H1 (cell line): Measurements from ENCODE around the gene ISM1. TPM values are rescaled to one million over a fixed set of nuclear protein-coding genes. Genes with fewer than 3 reads are reported as not detected.

ENCODE experiments used
- CTCF ChIA-PET: fragments of 300-600 bp; sonication (Branson Sonifier 250); formaldehyde crosslinking; loops from one replicate; lab custom pipeline; 2021; ENCODE audit not compliant: partially characterized antibody; lab: Charles Lee
- POLR2A ChIA-PET: fragments of 300-600 bp; sonication (Branson Sonifier 250); formaldehyde crosslinking; loops from one replicate; lab custom pipeline; 2021; ENCODE audit warnings: inconsistent platforms; ENCODE audit not compliant: partially characterized antibody; lab: Charles Lee
- DNase-seq, 2 experiments: peaks; one replicate each; pipeline versions ENCODE4 v3.0.0 to v3.0.0-alpha.2; 2010 to 2022; ENCODE audit warnings: low spot score in 2 of 2, low read depth in 1 of 2, mixed read lengths in 1 of 2
- FAIRE-seq: peaks from 2 replicates; lab custom pipeline; 2011; peaks lifted over from hg19 to GRCh38; lab: Jason Lieb, UNC
- H2AFZ ChIP-seq: 2 replicates; pipeline ENCODE4 v1.8.1; 2012; ENCODE audit warnings: low read length, inconsistent platforms
- H2AK5ac ChIP-seq: 2 replicates; pipeline ENCODE4 v1.6.1; 2013; ENCODE audit warnings: low read depth, low read length
- H2BK120ac ChIP-seq: replicated peaks from 2 replicates; pipeline ENCODE3; 2013; ENCODE audit warnings: low read depth, low read length, inconsistent platforms
- H2BK12ac ChIP-seq: 2 replicates; pipeline ENCODE4 v1.6.1; 2013; ENCODE audit warnings: low read depth, low read length
- H2BK15ac ChIP-seq: 2 replicates; pipeline ENCODE4 v1.6.1; 2013; ENCODE audit warnings: low read length
- H2BK20ac ChIP-seq: 2 replicates; pipeline ENCODE4 v1.6.1; 2013; ENCODE audit warnings: low read length
- H2BK5ac ChIP-seq: 2 replicates; pipeline ENCODE4 v1.6.1; 2013; ENCODE audit warnings: low read depth, low read length
- H3K14ac ChIP-seq: 2 replicates; pipeline ENCODE4 v1.6.1; 2013; ENCODE audit warnings: inconsistent platforms; ENCODE audit not compliant: insufficient read length
- H3K18ac ChIP-seq: 2 replicates; pipeline ENCODE4 v1.6.1; 2013; ENCODE audit warnings: low read length; ENCODE audit errors: extremely low read depth
- H3K23ac ChIP-seq: 2 replicates; pipeline ENCODE4 v1.6.1; 2013; ENCODE audit warnings: inconsistent platforms; ENCODE audit not compliant: insufficient read length
- H3K23me2 ChIP-seq: 2 replicates; pipeline ENCODE4 v1.6.1; 2013; ENCODE audit warnings: low read depth, low read length
- H3K27ac ChIP-seq: 2 replicates; pipeline ENCODE4 v1.6.1; 2011; ENCODE audit warnings: low read depth, low read length, inconsistent platforms
- H3K27me3 ChIP-seq, 4 experiments: replicated peaks in 1 of 4; 1 replicate in 1 of 4; 2 replicates in 3 of 4; pipeline versions ENCODE4 v1.6.1 to v1.8.1; 2011 to 2013; ENCODE audit warnings: low read length in 3 of 4, mild to moderate bottlenecking in 3 of 4, inconsistent platforms in 2 of 4, mixed read lengths in 2 of 4, moderate library complexity in 1 of 4; ENCODE audit not compliant: control insufficient read depth in 3 of 4, insufficient read depth in 3 of 4; ENCODE audit errors: extremely low read depth in 1 of 4
- H3K36me3 ChIP-seq, 4 experiments: 2 replicates each; pipeline versions ENCODE4 v1.6.1 to v1.8.1; 2011 to 2013; ENCODE audit warnings: mild to moderate bottlenecking in 4 of 4, low read length in 3 of 4, moderate library complexity in 2 of 4, control low read depth in 1 of 4, inconsistent platforms in 1 of 4; ENCODE audit not compliant: insufficient read depth in 4 of 4, control insufficient read depth in 2 of 4
- H3K4ac ChIP-seq: replicated peaks from 2 replicates; pipeline ENCODE3; 2013; ENCODE audit warnings: low read length, low read depth, mixed read lengths, inconsistent platforms; ENCODE audit not compliant: insufficient read length
- H3K4me1 ChIP-seq, 4 experiments: replicated peaks in 1 of 4; 1 replicate in 1 of 4; 2 replicates in 3 of 4; pipeline versions ENCODE4 v1.6.1 to v1.8.1; 2011 to 2013; ENCODE audit warnings: low read length in 3 of 4, inconsistent platforms in 2 of 4, mixed read lengths in 1 of 4; ENCODE audit not compliant: insufficient read depth in 4 of 4, control insufficient read depth in 3 of 4
- H3K4me2 ChIP-seq, 2 experiments: 2 replicates each; pipeline versions ENCODE4 v1.6.1 to v1.8.1; 2011 to 2013; ENCODE audit warnings: low read depth in 2 of 2, low read length in 2 of 2, control low read depth in 1 of 2, inconsistent platforms in 1 of 2, mild to moderate bottlenecking in 1 of 2; ENCODE audit not compliant: insufficient read depth in 1 of 2
- H3K4me3 ChIP-seq, 4 experiments: fragments of 200-600, 300-600 bp in 1 of 4; sonication (generic), shearing (Covaris generic), sonication (Bioruptor Twin) in 1 of 4; 2 replicates each; pipeline versions ENCODE4 v1.5.1 to v1.8.1; 2011 to 2016; ENCODE audit warnings: low read length in 4 of 4, low read depth in 3 of 4, control low read depth in 2 of 4, inconsistent platforms in 2 of 4, mild to moderate bottlenecking in 2 of 4, mixed read lengths in 1 of 4, moderate library complexity in 1 of 4; ENCODE audit not compliant: insufficient read depth in 2 of 4; ENCODE audit errors: extremely low read depth in 1 of 4
- H3K56ac ChIP-seq: replicated peaks from 2 replicates; pipeline ENCODE3; 2013; ENCODE audit warnings: low read depth, mild to moderate bottlenecking, mixed read lengths, low read length, inconsistent platforms; ENCODE audit not compliant: insufficient read length
- H3K79me1 ChIP-seq: 2 replicates; pipeline ENCODE4 v1.6.1; 2013; ENCODE audit warnings: low read depth, low read length, control low read depth
- H3K79me2 ChIP-seq, 2 experiments: 2 replicates each; pipeline versions ENCODE4 v1.6.1 to v1.8.1; 2012 to 2013; ENCODE audit warnings: low read length in 2 of 2, mild to moderate bottlenecking in 2 of 2, inconsistent platforms in 1 of 2; ENCODE audit not compliant: insufficient read depth in 2 of 2, control insufficient read depth in 1 of 2
- H3K9ac ChIP-seq, 4 experiments: replicated peaks in 1 of 4; 1 replicate in 1 of 4; 2 replicates in 3 of 4; pipeline versions ENCODE4 v1.6.1 to v1.8.1; 2011 to 2013; ENCODE audit warnings: low read depth in 3 of 4, low read length in 3 of 4, control low read depth in 2 of 4, mild to moderate bottlenecking in 2 of 4, moderate library complexity in 2 of 4, inconsistent platforms in 1 of 4; ENCODE audit errors: extremely low read depth in 1 of 4
- H3K9me3 ChIP-seq, 2 experiments: 2 replicates each; pipeline versions ENCODE4 v1.6.1 to v1.8.1; 2012 to 2013; ENCODE audit warnings: mild to moderate bottlenecking in 2 of 2, moderate library complexity in 2 of 2, control low read depth in 1 of 2, inconsistent platforms in 1 of 2, low read depth in 1 of 2, low read length in 1 of 2, mixed read lengths in 1 of 2; ENCODE audit not compliant: insufficient read depth in 2 of 2
- H4K20me1 ChIP-seq, 2 experiments: replicated peaks in 1 of 2; 2 replicates each; pipeline versions ENCODE3 to v1.8.1; 2011 to 2013; ENCODE audit warnings: inconsistent platforms in 2 of 2, low read length in 2 of 2, mild to moderate bottlenecking in 1 of 2; ENCODE audit not compliant: insufficient read depth in 2 of 2, control insufficient read depth in 1 of 2
- H4K5ac ChIP-seq: 2 replicates; pipeline ENCODE4 v1.6.1; 2013; ENCODE audit warnings: low read length, low read depth, mixed read lengths, inconsistent platforms; ENCODE audit not compliant: insufficient read length
- H4K8ac ChIP-seq: 2 replicates; pipeline ENCODE4 v1.8.0; 2013; ENCODE audit warnings: mild to moderate bottlenecking, moderate library complexity, low read length, inconsistent platforms; ENCODE audit not compliant: insufficient read depth; ENCODE audit errors: extremely low read depth
- H4K91ac ChIP-seq: replicated peaks from 2 replicates; pipeline ENCODE3; 2013; ENCODE audit warnings: low read length, mixed read lengths, inconsistent platforms; ENCODE audit not compliant: insufficient read length
- BCL11A ChIP-seq, 2 experiments: IDR thresholded peaks; one replicate each; pipeline ENCODE4 v1.6.1; 2011; ENCODE audit warnings: low read depth in 2 of 2, low read length in 2 of 2, mild to moderate bottlenecking in 2 of 2
- GABPA ChIP-seq: IDR thresholded peaks from 2 replicates; pipeline ENCODE4 v1.6.1; 2011; ENCODE audit warnings: mild to moderate bottlenecking, low read length, moderate library complexity, borderline replicate concordance; ENCODE audit not compliant: insufficient read depth
- GTF2F1 ChIP-seq: IDR thresholded peaks from 2 replicates; pipeline ENCODE4 v1.6.1; 2012; ENCODE audit warnings: low read depth, low read length, improper control_type of control experiment, borderline replicate concordance
- HDAC6 ChIP-seq: IDR thresholded peaks from one replicate; pipeline ENCODE4 v1.7.1; 2012; ENCODE audit warnings: low read depth, mild to moderate bottlenecking, inconsistent platforms, low read length, moderate library complexity
- JUND ChIP-seq: IDR thresholded peaks from 2 replicates; pipeline ENCODE4 v1.6.1; 2011; ENCODE audit warnings: mild to moderate bottlenecking, improper control_type of control experiment, low read length
- NANOG ChIP-seq: IDR thresholded peaks from 2 replicates; pipeline ENCODE4 v1.6.1; 2011; ENCODE audit warnings: low read length, low read depth, mild to moderate bottlenecking, inconsistent platforms; ENCODE audit not compliant: insufficient read depth, poor library complexity, severe bottlenecking
- WGBS, 2 experiments: shearing (Covaris generic) in 1 of 2; methylation state at CpG; one replicate each; pipeline versions ENCODE4 v1.1.6 to v1.1.7; 2013 to 2015; ENCODE audit warnings: low lambda C conversion rate in 2 of 2, mixed read lengths in 2 of 2, inconsistent platforms in 1 of 2, low coverage in 1 of 2, missing lambda C conversion rate in 1 of 2; ENCODE audit not compliant: insufficient replicate concordance in 2 of 2, insufficient coverage in 1 of 2, insufficient read length in 1 of 2; ENCODE audit errors: extremely low coverage in 1 of 2, missing lambda C conversion rate in 1 of 2; 5-methylcytosine and 5-hydroxymethylcytosine counted together
- polyA plus RNA-seq, 7 experiments: library from polyadenylated mRNA; depleted of rRNA in 3 of 7; stranded (reverse) in 5 of 7; unstranded in 2 of 7; fragments of >200 nt in 5 of 7; fragments of 200-250 nt in 2 of 7; gene quantifications; 1 replicate in 5 of 7; 2 replicates in 1 of 7; 4 replicates in 1 of 7; pipeline versions ENCODE4 v1.2.1 to v1.2.3, GENCODE V29; 2011 to 2013; ENCODE audit warnings: missing spikeins in 2 of 7, mixed read lengths in 2 of 7
- total RNA-seq: library from RNA; stranded (reverse); fragmentation: NEBNext Ultra II Directional; extraction: Animal tissue kit (Norgen Biotek cat#: 25700); gene quantifications from 2 replicates; pipeline ENCODE4 v1.2.1, GENCODE V29; 2021

The ISM1 gene
- total and polyA plus RNA-seq, 2 of the 8 experiments (the other 6 are each of a cell fraction or from before 2014, with no cell fraction given): 0.62 to 0.97 TPM

DNA sequence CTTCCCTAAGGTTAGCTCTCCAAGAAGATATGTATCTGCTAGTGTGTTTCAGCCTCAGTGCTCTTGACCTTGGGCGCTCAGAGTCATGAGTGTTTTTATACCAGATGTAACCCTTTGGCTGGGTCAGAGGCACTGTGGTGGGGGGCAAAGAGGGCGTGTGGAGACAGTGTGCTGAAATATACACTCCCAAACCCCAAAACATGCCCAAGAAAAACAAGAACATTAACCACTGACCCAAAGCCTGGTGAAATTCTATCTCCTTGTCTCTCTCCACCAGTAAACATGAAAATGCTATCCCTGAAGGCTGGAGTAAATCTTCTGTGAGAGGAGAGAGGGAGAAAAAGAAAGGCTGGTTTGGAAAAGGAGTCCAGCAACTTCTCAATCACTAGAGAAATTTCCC, 47.9 kb downstream of the ISM1 start:
- Histone ChIP-seq H3K79me1 (no peaks in the 10 kb centered on the region), H3K18ac (no peak overlapping the region), H2BK12ac (no peak overlapping the region), H3K9ac (no peak overlapping the region), H3K27me3 (no peaks in the 10 kb centered on the region; a peak in 1 of 7 replicates), H3K56ac (no peak overlapping the region), H2BK120ac (no peak overlapping the region), H2BK5ac (no peak overlapping the region), H4K8ac (no peak overlapping the region), H2AFZ (no peak overlapping the region), H3K36me3 (no peaks in the 10 kb centered on the region), H3K23ac (no peak overlapping the region), H3K23me2 (no peaks in the 10 kb centered on the region; the same call in 1 of the 2 replicates), H2AK5ac (no peak overlapping the region), H4K20me1 (peaks cover 0 to under 1% of the 10 kb centered on the region in 2 experiments), H3K4me3 (no peak overlapping the region), H3K4me1 (peaks cover 0 to 4% (median under 1%) of the 10 kb centered on the region in 4 experiments; a peak in 1 of 7 replicates), H3K27ac (no peak overlapping the region), H4K91ac (no peak overlapping the region), H3K4me2 (no peak overlapping the region), H3K14ac (no peak overlapping the region), H3K9me3 (no peaks in the 10 kb centered on the region), H4K5ac (no peak overlapping the region), H2BK20ac (no peak overlapping the region), H3K79me2 (no peaks in the 10 kb centered on the region), H2BK15ac (no peak overlapping the region), H3K4ac (no peak overlapping the region)
- ChIA-PET POLR2A (no interaction called here), CTCF (interaction anchor here (0.9 to 2.9 kb wide), 3 partner anchors 9 to 34 kb away, joined by 3 to 10 read pairs (median 3); no protein-coding TSS in a partner anchor)
- no peak for TF ChIP-seq GABPA
- TF ChIP-seq JUND: no peak
- TF ChIP-seq GTF2F1: no peak
- no peak for TF ChIP-seq BCL11A (IDR thresholded peaks at IDR 0.05; ENCODE audit: low read depth in 2 of 2, low read length in 2 of 2)
- TF ChIP-seq HDAC6: no peak
- no peak for TF ChIP-seq NANOG
- DNase-seq: no peak
- 92% methylated on average over 2 of the region's 2 CpGs; no CpG with 5 or more reads in 1 of the 2 experiments for WGBS, 2 experiments
- FAIRE-seq: no peak
